IPS-18a (cell line): ENCODE results near the gene NDUFS7.

ENCODE experiments used
- H3K27ac ChIP-seq: one replicate; pipeline ENCODE4 v1.5.1; 2013; ENCODE audit warnings: low read length
- H3K27me3 ChIP-seq: one replicate; pipeline ENCODE4 v1.6.1; 2013; ENCODE audit warnings: mild to moderate bottlenecking, low read length; ENCODE audit not compliant: control insufficient read depth, insufficient read depth
- H3K36me3 ChIP-seq: one replicate; pipeline ENCODE4 v1.6.1; 2013; ENCODE audit warnings: low read depth, low read length; ENCODE audit not compliant: control insufficient read depth
- H3K4me1 ChIP-seq: one replicate; pipeline ENCODE4 v1.6.1; 2013; ENCODE audit warnings: low read depth, low read length; ENCODE audit not compliant: control insufficient read depth
- H3K4me3 ChIP-seq: one replicate; pipeline ENCODE4 v1.5.1; 2013; ENCODE audit warnings: low read length
- H3K9ac ChIP-seq: one replicate; pipeline ENCODE4 v1.6.1; 2013; ENCODE audit warnings: mild to moderate bottlenecking, low read length, moderate library complexity
- H3K9me3 ChIP-seq: one replicate; pipeline ENCODE4 v1.6.1; 2013; ENCODE audit warnings: low read depth, low read length; ENCODE audit not compliant: control insufficient read depth

Gene NDUFS7

DNA sequence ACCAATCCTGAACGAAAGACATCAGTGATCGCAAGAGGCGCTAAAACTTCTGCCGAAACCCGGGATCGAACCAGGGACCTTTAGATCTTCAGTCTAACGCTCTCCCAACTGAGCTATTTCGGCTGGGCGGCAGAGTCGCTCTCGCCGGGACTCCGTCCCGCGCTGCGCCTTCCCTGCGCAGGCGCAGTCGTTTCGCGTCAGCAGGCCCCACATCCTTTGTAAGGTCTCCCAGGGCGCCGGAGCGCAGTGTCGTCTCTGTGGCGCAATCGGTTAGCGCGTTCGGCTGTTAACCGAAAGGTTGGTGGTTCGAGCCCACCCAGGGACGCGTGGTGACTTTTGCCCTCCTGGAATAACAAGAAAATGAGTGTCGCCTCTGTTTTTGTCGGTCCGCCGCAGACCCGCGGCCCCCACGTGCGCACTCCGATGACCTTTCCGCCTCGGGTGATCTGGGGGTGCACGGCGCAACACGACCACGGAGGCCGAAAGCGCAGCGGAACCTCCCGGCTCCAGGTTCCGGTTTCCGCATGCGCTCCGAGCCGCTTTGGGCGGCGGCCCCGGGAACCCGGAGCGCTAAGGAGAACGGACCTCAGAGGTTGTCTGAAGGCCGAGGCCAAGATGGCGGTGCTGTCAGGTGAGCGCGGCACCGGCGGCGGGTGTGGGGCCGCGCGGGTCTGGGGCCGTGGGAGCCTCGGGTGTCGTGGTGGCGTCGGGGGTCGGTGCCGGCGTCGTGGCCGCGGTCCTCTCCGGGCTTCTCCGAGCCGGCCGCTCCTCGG lies at the start of gene NDUFS7:
TSS of gene NDUFS7 (plus strand) at position 596 of the 773 bp plus-strand sequence. CDS start at position 616, 20 bp downstream.
- H3K36me3 ChIP-seq: peaks cover under 1% of the 10 kb centered on the region
- peak within 1 kb of the TSS; percentile 82 for H3K4me3 ChIP-seq
- H3K9me3 ChIP-seq: no peaks in the 10 kb centered on the region
- peak within 1 kb of the TSS; percentile 69 for H3K9ac ChIP-seq
- peaks cover 9% of the 10 kb centered on the region for H3K4me1 ChIP-seq
- no peak within 1 kb of the TSS for H3K27ac ChIP-seq
- no peaks in the 10 kb centered on the region for H3K27me3 ChIP-seq

DNA sequence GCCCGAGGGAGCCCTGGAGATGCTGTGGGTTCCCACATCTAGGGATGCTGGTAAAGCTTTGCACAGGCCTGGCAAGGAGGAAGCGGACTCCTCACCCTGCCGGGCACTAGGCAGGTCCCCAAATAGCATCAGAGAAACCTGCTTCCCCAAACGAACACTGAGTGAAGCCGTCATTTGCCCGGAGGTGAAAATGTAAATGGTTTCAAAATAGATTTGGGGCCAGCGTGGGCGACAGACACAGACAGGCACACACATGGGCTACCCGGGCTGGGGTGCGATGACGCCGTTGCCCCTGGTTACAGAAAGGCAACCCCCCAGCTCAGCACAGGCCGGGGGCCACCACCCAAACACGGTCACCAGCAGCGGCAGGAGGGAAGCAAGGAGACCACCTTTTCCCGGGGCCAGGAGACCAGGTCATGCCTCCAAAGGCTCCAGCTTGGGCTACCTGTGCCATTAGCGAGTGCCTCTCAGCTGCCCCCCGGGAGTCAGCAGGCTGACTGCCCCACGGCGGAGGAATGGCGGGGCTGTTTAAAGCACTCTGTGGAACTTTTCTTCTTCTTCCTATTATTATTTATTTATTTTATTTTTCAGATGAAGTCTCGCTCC lies 47.5 kb upstream of the NDUFS7 start:
- no peaks in the 10 kb centered on the region for H3K27me3 ChIP-seq

DNA sequence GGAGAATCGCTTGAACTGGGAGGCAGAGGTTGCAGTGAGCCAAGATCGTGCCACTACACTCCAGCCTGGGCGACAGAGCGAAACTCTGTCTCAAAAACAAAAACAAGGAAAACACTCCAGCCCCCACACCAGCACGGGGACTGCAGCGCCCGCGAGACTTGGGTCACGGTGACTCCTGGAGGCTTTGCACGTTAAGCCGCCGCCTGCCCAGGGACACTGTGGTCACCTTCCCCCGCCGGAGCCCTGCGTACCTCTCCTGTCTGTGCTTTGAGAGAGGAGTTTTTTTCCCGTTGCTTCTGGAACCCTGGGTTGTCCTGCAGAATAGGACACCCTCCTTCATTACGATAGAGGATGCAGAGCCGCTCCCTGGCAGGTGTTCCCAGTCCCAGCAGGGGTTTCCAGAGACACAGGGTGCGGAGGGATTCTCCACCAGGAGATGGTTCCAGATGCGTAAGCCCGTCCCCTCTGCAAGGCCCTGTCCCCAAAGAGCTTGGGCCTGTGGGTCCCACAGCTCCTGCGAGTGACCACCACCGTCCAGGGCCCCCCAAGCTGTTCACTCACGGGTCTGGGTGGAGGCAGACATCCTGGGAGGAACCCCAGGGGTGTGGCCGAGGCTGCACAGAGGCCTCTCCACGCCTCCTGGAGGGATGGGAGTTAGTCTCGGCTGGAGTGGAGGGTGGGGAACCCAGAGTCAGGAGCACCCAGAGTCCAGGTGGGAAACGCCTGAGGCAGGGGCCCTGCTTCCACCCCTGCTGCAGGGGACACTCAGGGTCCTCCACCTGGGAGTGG lies 42.8 kb upstream of the NDUFS7 start:
- H3K9ac ChIP-seq: no peak overlapping the region
- H3K27ac ChIP-seq: no peak overlapping the region
- no peak overlapping the region for H3K4me3 ChIP-seq
- no peaks in the 10 kb centered on the region for H3K27me3 ChIP-seq
- H3K9me3 ChIP-seq: no peaks in the 10 kb centered on the region
- no peaks in the 10 kb centered on the region for H3K36me3 ChIP-seq
- no peaks in the 10 kb centered on the region for H3K4me1 ChIP-seq

More for the DNA sequence above, 47.5 kb upstream of the NDUFS7 start:
- H3K36me3 ChIP-seq: no peaks in the 10 kb centered on the region
- H3K27ac ChIP-seq: no peak overlapping the region
- H3K9ac ChIP-seq: no peak overlapping the region
- no peak overlapping the region for H3K4me3 ChIP-seq
- no peaks in the 10 kb centered on the region for H3K9me3 ChIP-seq
- H3K4me1 ChIP-seq: no peaks in the 10 kb centered on the region

DNA sequence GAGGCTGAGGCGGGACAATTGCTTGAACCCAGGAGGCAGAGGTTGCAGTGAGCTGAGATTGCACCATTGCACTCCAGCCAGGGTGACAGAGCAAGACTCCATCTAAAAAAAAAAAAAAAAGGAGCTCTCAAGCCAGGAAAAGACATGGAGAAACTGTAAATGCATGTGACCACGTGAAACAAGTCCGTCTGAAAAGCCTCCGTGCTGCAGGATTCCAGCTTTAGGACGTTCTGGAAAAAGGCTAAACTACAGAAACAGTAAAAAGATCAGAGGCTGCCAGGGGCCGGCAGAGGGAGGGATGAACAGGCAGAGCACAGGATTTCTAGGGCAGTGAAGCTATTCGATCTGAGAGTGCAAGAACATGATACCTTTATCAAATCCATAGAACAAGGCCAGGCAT lies 40.7 kb upstream of the NDUFS7 start:
- Histone ChIP-seq H3K9ac (no peak overlapping the region), H3K9me3 (no peaks in the 10 kb centered on the region), H3K4me3 (no peak overlapping the region), H3K36me3 (no peaks in the 10 kb centered on the region), H3K27ac (no peak overlapping the region), H3K27me3 (no peaks in the 10 kb centered on the region), H3K4me1 (no peaks in the 10 kb centered on the region)

DNA sequence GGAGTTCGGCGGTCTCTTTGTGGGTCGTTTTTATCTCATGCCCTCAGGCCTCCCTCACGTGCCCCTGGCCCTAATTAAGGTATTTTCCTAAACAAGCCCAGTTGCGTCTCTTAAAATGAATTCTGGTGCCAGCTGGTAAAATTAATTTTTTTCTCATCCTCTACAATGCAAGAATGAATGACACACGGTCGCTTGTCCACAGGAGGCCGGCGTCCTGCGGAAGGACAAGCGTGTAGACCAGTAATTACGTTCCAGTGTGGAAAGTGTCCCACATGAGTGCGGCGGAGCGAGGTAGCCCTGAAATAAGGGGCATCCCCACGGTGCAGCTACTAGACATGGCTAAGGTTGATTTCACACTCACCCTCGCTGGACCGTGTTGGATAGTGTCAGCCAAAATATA lies 34.5 kb upstream of the NDUFS7 start:
- H3K9me3 ChIP-seq: no peaks in the 10 kb centered on the region
- no peak overlapping the region for H3K27ac ChIP-seq
- H3K4me3 ChIP-seq: no peak overlapping the region
- no peaks in the 10 kb centered on the region for H3K4me1 ChIP-seq
- no peaks in the 10 kb centered on the region for H3K36me3 ChIP-seq
- H3K9ac ChIP-seq: no peak overlapping the region
- H3K27me3 ChIP-seq: no peaks in the 10 kb centered on the region

DNA sequence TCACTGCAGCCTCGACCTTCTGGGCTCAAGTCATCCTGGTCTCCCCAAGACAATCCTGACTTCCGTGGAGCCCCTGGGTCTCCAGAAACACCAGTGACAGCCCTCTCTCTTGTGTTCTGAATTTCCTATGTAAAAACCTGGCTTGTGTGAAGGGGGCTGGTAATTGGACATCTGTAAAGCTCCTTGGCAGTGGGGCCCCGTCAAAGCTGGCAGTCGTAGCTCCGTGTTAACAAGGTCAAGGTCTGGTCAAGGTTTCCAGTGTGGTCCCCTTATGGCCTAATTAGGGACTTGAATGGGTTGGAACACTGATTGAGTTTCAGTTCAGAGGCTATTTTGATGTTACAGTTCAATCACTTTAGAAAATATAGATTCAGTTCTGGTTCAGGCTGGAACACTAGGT lies 32.8 kb upstream of the NDUFS7 start:
- H3K9me3 ChIP-seq: no peaks in the 10 kb centered on the region
- no peak overlapping the region for H3K9ac ChIP-seq
- H3K4me3 ChIP-seq: no peak overlapping the region
- H3K36me3 ChIP-seq: no peaks in the 10 kb centered on the region
- H3K27me3 ChIP-seq: no peaks in the 10 kb centered on the region
- H3K27ac ChIP-seq: no peak overlapping the region
- peaks cover 4% of the 10 kb centered on the region for H3K4me1 ChIP-seq

DNA sequence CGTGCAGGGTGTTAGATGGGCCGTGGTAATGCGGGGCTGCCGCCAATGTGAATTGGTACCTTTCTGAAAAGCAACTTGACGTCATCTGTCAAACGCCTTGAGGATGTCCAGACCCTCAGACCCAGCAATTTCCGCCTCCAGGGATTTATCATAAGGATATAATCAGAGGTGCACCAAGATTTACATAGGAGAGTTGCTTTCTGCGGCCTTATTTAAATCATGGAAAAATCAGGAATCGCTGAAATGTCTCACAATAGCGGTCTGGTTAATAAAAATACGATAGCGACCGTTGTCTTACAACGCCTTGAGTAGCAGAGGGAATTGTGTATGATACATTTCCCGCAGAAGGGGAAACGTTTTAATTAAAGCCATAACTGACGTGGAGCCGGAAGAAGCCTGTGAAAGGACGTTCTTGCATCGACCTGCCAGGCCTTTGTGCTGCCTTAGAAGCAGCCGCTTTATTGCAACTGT lies 32.3 kb upstream of the NDUFS7 start:
- H3K9ac ChIP-seq: no peak overlapping the region
- no peaks in the 10 kb centered on the region for H3K9me3 ChIP-seq
- peaks cover 10% of the 10 kb centered on the region for H3K4me1 ChIP-seq
- no peak overlapping the region for H3K4me3 ChIP-seq
- no peaks in the 10 kb centered on the region for H3K27me3 ChIP-seq
- H3K27ac ChIP-seq: no peak overlapping the region
- H3K36me3 ChIP-seq: no peaks in the 10 kb centered on the region

DNA sequence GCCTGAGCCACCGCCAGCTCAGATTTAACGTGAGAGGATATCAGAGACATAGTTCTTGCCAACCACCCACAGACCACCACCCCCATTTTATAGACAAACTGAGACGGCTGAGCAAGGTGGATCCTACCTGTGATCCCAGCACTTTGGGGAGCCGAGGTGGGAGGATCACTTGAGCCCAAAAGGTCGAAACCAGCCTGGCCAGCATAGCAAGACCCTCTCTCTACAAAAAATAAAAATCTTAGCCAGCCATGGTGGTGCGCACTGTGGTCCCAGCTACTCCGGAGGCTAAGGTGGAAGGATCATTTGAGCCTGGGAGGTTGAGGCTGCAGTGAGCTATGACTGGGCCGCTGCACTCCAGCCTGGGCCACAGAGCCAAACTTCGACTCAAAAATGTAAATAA lies 30.6 kb upstream of the NDUFS7 start:
- no peaks in the 10 kb centered on the region for H3K9me3 ChIP-seq
- H3K27me3 ChIP-seq: no peaks in the 10 kb centered on the region
- H3K36me3 ChIP-seq: peaks cover 10% of the 10 kb centered on the region
- H3K27ac ChIP-seq: no peak overlapping the region
- peaks cover 27% of the 10 kb centered on the region for H3K4me1 ChIP-seq
- H3K9ac ChIP-seq: no peak overlapping the region
- no peak overlapping the region for H3K4me3 ChIP-seq

DNA sequence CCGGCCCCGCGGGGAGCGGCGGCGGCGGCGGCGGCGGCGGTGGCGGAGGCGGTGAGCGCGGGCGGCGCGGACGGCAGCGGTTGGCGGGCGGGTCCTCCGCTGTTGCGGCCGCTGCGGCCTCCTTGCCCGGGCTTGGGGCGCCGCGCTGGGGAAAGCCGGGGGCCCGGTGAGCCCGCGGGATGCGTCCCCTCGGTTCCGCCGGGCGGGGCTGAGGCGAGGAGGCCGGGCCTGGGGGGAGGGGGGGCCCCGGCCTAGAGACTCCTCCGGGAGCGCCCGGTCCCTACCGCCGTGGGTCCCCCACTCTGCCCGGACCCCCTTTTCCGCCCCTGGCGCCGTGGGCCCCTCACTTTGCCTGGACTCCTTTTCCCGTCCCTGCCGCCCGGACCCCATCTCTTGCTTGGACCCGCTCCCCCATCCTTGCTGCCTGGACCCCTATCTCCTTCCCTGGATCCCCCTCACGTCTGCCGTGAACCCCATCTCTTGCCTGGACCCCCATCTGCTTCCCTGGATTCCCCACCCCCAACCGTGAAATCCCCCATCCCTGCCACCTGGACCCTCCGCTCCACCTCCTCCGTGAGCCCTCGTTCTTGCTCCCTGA lies 28.6 kb upstream of the NDUFS7 start:
- Histone ChIP-seq H3K4me3 (peak overlapping the region; percentile 54), H3K27me3 (no peaks in the 10 kb centered on the region), H3K9ac (peak overlapping the region; percentile 24), H3K36me3 (peaks cover 29% of the 10 kb centered on the region), H3K9me3 (no peaks in the 10 kb centered on the region), H3K4me1 (peaks cover 33% of the 10 kb centered on the region), H3K27ac (no peak overlapping the region)

DNA sequence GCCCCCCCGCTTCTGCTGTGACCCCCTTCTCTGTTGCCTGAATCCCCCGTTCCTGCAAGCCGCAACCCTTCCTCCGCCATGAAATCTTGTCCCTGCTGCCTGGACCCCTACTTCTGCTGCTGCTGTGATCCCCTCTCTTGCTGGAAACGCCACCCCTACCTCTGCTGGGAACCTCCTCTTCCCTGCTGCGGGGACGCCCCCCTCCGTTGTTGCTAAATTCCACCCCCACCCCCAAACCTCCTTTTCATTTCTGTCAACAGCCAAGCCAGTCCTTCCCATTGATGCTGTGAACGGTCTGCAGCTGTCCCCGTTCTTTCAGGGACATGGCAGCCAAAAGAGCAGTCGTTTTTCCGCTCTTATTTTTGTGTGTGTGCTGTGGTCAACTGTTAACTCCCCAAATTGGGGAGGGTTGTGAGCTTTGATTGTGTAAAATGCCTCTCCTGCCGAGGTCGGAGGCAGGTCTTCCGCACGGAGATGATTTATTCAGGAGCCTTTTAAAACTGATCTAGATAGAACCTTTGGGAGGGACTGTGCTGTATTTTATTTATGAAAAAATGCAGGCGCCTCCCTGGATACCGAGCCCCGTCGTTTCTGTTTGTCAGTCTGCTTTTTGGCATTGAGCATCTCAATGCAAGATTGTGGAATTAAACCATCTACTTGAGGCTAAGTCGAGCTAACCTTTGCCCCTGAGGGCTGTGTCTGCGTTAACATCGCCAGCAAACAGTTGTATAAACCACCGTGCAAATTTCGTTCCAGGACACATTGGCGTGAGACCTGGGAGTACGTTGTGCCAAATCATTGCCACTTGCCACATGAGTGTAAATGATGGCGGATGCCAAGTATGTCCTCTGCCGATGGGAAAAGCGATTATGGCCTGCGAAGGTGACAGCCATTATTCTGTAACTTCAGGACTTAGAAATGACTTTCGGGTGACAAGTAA lies 27.9 kb upstream of the NDUFS7 start:
- H3K4me1 ChIP-seq: peaks cover 33% of the 10 kb centered on the region
- peak overlapping the region; percentile 54 for H3K4me3 ChIP-seq
- no peaks in the 10 kb centered on the region for H3K27me3 ChIP-seq
- H3K36me3 ChIP-seq: peaks cover 34% of the 10 kb centered on the region
- H3K9ac ChIP-seq: peak overlapping the region; percentile 24
- no peaks in the 10 kb centered on the region for H3K9me3 ChIP-seq
- H3K27ac ChIP-seq: no peak overlapping the region
